Measurements from ENCODE around the gene CNKSR3.

DNA sequence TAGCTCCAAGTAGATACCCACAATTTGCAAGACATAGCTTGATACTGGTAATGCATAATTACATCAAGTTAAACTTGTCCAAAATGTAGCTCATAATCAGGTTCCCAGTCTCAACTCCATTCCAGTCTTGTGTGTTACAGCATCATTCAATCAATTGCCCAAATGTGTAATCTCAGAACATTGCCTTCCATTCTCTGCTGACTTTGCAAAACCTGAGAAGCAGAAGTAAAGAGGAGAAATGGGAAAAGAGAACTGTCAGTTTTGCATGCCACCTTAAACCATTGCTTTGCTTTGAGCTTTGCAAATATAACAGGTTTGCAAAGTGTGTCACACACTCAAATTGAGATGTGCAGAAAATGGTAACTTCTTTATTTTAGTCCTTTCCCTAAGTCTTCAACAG lies 40.3 kb upstream of the CNKSR3 start:
- TF ChIP-seq, protein P1, sequence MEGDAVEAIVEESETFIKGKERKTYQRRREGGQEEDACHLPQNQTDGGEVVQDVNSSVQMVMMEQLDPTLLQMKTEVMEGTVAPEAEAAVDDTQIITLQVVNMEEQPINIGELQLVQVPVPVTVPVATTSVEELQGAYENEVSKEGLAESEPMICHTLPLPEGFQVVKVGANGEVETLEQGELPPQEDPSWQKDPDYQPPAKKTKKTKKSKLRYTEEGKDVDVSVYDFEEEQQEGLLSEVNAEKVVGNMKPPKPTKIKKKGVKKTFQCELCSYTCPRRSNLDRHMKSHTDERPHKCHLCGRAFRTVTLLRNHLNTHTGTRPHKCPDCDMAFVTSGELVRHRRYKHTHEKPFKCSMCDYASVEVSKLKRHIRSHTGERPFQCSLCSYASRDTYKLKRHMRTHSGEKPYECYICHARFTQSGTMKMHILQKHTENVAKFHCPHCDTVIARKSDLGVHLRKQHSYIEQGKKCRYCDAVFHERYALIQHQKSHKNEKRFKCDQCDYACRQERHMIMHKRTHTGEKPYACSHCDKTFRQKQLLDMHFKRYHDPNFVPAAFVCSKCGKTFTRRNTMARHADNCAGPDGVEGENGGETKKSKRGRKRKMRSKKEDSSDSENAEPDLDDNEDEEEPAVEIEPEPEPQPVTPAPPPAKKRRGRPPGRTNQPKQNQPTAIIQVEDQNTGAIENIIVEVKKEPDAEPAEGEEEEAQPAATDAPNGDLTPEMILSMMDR (IDR thresholded peaks at IDR 0.05; ENCODE audit: insufficient read depth, low read length): no peak
- TF ChIP-seq, protein P2, sequence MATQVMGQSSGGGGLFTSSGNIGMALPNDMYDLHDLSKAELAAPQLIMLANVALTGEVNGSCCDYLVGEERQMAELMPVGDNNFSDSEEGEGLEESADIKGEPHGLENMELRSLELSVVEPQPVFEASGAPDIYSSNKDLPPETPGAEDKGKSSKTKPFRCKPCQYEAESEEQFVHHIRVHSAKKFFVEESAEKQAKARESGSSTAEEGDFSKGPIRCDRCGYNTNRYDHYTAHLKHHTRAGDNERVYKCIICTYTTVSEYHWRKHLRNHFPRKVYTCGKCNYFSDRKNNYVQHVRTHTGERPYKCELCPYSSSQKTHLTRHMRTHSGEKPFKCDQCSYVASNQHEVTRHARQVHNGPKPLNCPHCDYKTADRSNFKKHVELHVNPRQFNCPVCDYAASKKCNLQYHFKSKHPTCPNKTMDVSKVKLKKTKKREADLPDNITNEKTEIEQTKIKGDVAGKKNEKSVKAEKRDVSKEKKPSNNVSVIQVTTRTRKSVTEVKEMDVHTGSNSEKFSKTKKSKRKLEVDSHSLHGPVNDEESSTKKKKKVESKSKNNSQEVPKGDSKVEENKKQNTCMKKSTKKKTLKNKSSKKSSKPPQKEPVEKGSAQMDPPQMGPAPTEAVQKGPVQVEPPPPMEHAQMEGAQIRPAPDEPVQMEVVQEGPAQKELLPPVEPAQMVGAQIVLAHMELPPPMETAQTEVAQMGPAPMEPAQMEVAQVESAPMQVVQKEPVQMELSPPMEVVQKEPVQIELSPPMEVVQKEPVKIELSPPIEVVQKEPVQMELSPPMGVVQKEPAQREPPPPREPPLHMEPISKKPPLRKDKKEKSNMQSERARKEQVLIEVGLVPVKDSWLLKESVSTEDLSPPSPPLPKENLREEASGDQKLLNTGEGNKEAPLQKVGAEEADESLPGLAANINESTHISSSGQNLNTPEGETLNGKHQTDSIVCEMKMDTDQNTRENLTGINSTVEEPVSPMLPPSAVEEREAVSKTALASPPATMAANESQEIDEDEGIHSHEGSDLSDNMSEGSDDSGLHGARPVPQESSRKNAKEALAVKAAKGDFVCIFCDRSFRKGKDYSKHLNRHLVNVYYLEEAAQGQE (IDR thresholded peaks at IDR 0.05; ENCODE audit: insufficient replicate concordance, low read depth): no peak

All from HL-60 (cell line).